Adrenal gland (tissue), 12 donors: ENCODE measurements around the gene MAST2. TPM values are rescaled to one million over a fixed set of nuclear protein-coding genes. Genes with fewer than 3 reads are reported as not detected.

Experiments
- DNase-seq, 7 donors: peaks; one replicate each; pipeline ENCODE4 v3.0.0-alpha.2; 2019 to 2020
- H3K27ac ChIP-seq, 5 donors: fragments of 200-600 bp; sonication (generic) in 4 of 5; 1 replicate in 3 of 5; 2 replicates in 2 of 5; pipeline versions ENCODE4 v1.5.1 to v1.8.0; 2016 to 2020; ENCODE audit warnings: mild to moderate bottlenecking in 1 of 5
- H3K27me3 ChIP-seq: fragments of 200-600 bp; 2 replicates; pipeline ENCODE4 v1.8.0; 2021
- H3K36me3 ChIP-seq, 2 donors: fragments of 200-600 bp; replicated peaks in 1 of 2; 1 replicate in 1 of 2; 2 replicates in 1 of 2; pipeline versions ENCODE4 v1.5.1 to v1.8.0; 2018 to 2022
- H3K4me1 ChIP-seq, 2 donors: fragments of 200-600 bp; replicated peaks in 1 of 2; 1 replicate in 1 of 2; 2 replicates in 1 of 2; pipeline versions ENCODE4 v1.5.1 to v1.8.0; 2018 to 2021
- H3K4me3 ChIP-seq, 4 donors: fragments of 200-600 bp; sonication (generic) in 3 of 4; one replicate each; pipeline ENCODE4 v1.5.1; 2016 to 2018
- H3K9me3 ChIP-seq, 3 donors: fragments of 200-600 bp; sonication (generic) in 1 of 3; replicated peaks in 1 of 3; 1 replicate in 2 of 3; 2 replicates in 1 of 3; pipeline versions ENCODE4 v1.5.1 to v1.8.0; 2016 to 2021
- POLR2A ChIP-seq, 2 donors: fragments of 450-650 bp; IDR thresholded peaks; one replicate each; pipeline ENCODE4 v1.6.1; 2017; ENCODE audit warnings: antibody characterized with exemption in 2 of 2, mild to moderate bottlenecking in 2 of 2, moderate library complexity in 1 of 2
- WGBS, 4 donors: extraction: QIAGEN DNeasy Blood & Tissue Kit in 2 of 4; methylation state at CpG; one replicate each; pipeline versions ENCODE4 v1.1.5 to v1.1.7; 2013 to 2017; 5-methylcytosine and 5-hydroxymethylcytosine counted together
- intact Hi-C, 2 donors: fragments of 100-400 bp; cut with DNase I; formaldehyde crosslinking; loops; one replicate each; pipeline versions ENCODE4 v1.14.1 to v1.15.0; 2022 to 2023
- polyA plus RNA-seq, 3 donors: library from polyadenylated mRNA; stranded (reverse); fragments of 200-250 nt in 2 of 3; fragments of 350-450 nt in 1 of 3; fragmentation: Illumina TruSeq in 1 of 3; extraction: RNeasy Lipid Tissue Mini Kit (QIAGEN cat#74804) in 1 of 3; gene quantifications; one replicate each; pipeline ENCODE4 v1.2.3, GENCODE V29; 2013 to 2014
- total RNA-seq, 9 donors: library from RNA; depleted of rRNA in 4 of 9; stranded (reverse); fragments of >200 nt in 4 of 9; fragments of 120-200 nt in 1 of 9; fragmentation: NEBNext Ultra II Directional in 1 of 9; extraction: Animal tissue kit (Norgen Biotek cat#: 25700) in 1 of 9; gene quantifications; one replicate each; pipeline versions ENCODE4 v1.1.0 to v1.2.4, GENCODE V29; 2013 to 2023
- TF ChIP-seq, protein P1 (sequence below), 6 experiments: fragments of 450-650 bp in 4 of 6; fragments of 200-600 bp in 2 of 6; sonication (generic) in 1 of 6; IDR thresholded peaks; 1 replicate in 5 of 6; 2 replicates in 1 of 6; pipeline versions ENCODE4 v1.5.1 to v1.8.0; 2016 to 2021; ENCODE audit warnings: antibody characterized with exemption in 6 of 6, mild to moderate bottlenecking in 2 of 6, moderate library complexity in 1 of 6
- donor health status: healthy with polysubstance abuse.
- donor health status: Bipolar disorder and iron deficiency.
- donor health status: DM: yes; HTN: yes; CAD: no.
- donor health status: DM: no; HTN: no; CAD: no.
- donor health status: DM: no; HTN: no; CAD: no.
- donor health status: DM: yes; HTN: yes; CAD: no.

The MAST2 gene
- total and polyA plus RNA-seq, 12 donors: 18.1 to 38.5 (median 23.5) TPM

DNA sequence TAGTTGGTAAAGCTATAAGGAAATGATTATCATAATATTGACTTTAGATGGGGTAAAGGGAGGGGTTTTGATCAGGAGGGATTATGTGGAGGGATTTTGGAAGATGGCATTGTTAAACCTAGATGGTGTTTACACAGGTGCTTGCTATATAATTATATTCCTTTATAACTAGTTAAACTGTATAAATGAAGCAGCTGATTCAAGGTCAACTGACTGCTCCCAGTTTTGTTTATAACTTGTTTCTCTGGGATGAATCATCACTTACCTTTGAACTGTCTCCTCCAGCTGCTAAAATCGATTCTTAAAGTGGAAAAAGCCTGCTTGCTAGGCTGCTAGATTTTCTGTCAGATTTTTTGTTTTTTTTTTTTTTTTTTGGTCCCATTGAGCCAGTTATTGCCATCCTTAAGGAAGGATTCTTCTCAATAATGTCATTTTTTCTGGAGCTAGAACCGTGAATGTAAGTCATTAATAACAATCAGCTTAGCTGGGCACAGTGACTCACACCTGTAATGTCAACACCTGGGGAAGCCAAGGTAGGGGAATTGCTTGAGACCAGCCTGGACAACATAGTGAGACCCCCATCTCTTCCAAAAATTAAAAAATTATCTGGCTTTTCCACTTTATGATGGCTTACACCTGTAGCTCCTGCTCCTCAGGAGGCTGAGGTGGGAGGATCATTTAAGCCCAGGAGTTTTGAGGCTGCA is 175.8 kb downstream of the MAST2 start:
- Histone ChIP-seq H3K4me3 (no peak overlapping the region), H3K27ac (peak overlapping the region in 3 of 5 donors; percentile 16 to 47 (median 42)), H3K9me3 (no peaks in the 10 kb centered on the region), H3K36me3 (no peaks in the 10 kb centered on the region), H3K4me1 (peaks cover 0 to 7% of the 10 kb centered on the region in 2 donors), H3K27me3 (no peaks in the 10 kb centered on the region)
- TF ChIP-seq POLR2A (IDR thresholded peaks at IDR 0.05): no peak
- TF ChIP-seq, protein P1, sequence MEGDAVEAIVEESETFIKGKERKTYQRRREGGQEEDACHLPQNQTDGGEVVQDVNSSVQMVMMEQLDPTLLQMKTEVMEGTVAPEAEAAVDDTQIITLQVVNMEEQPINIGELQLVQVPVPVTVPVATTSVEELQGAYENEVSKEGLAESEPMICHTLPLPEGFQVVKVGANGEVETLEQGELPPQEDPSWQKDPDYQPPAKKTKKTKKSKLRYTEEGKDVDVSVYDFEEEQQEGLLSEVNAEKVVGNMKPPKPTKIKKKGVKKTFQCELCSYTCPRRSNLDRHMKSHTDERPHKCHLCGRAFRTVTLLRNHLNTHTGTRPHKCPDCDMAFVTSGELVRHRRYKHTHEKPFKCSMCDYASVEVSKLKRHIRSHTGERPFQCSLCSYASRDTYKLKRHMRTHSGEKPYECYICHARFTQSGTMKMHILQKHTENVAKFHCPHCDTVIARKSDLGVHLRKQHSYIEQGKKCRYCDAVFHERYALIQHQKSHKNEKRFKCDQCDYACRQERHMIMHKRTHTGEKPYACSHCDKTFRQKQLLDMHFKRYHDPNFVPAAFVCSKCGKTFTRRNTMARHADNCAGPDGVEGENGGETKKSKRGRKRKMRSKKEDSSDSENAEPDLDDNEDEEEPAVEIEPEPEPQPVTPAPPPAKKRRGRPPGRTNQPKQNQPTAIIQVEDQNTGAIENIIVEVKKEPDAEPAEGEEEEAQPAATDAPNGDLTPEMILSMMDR (IDR thresholded peaks at IDR 0.05): no peak
- DNase-seq: no peak
- WGBS, 4 donors: 20 to 50% (median 24%) methylated on average over 2 of the region's 2 CpGs
- intact Hi-C loops: no loop called here

DNA sequence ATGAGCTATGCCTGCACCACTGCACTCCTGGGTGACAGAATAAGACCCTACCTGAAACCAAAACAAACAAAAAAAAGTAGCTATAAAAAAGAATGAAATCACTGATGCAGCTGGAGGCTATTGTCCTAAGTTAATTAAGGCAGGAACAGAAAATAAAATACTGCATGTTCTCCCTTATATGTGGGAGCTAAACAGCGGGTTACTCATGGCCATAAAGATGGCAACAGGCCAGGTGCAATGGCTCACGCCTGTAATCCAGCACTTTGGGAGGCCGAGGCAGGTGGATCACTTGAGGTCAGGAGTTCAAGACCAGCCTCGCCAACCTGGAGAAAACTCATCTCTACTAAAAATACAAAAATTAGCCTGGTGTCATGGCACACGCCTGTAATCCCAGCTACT is 176.4 kb downstream of the MAST2 start:
- no peak overlapping the region for H3K4me3 ChIP-seq
- no peaks in the 10 kb centered on the region for H3K9me3 ChIP-seq
- no peaks in the 10 kb centered on the region for H3K27me3 ChIP-seq
- H3K36me3 ChIP-seq: no peaks in the 10 kb centered on the region
- 71 to 81% (median 79%) methylated on average over 5 of the region's 5 CpGs for WGBS, 4 donors
- intact Hi-C loops: no loop called here
- TF ChIP-seq POLR2A (IDR thresholded peaks at IDR 0.05): no peak
- TF ChIP-seq, protein P1 (IDR thresholded peaks at IDR 0.05): no peak
- DNase-seq: no peak
- H3K27ac ChIP-seq: peak overlapping the region in 2 of 5 donors; percentile 16 to 42
- H3K4me1 ChIP-seq: peaks cover 0 to 7% of the 10 kb centered on the region in 2 donors

DNA sequence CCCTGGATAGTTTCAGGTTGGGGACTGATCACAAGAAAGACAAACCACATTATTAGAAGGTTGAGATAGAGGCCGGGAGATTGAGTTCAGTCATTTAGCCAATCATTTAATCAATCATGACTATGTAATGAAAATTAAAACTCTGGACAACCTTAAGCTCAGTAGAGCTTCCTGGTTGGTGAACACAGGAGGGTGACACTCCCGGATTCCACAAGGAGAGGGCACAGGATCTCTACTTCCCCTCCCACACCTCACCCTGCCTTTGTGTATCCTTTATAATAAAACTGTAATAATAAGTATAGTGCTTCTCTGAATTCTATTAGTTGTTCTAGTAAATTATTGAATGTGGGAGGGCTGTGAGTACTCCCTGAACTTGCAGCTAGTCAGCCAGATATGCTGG is 178.9 kb downstream of the MAST2 start:
- TF ChIP-seq, protein P1 (IDR thresholded peaks at IDR 0.05): no peak
- TF ChIP-seq POLR2A (IDR thresholded peaks at IDR 0.05): no peak
- Histone ChIP-seq H3K36me3 (no peaks in the 10 kb centered on the region), H3K4me3 (no peak overlapping the region), H3K9me3 (no peaks in the 10 kb centered on the region), H3K27ac (no peak overlapping the region), H3K4me1 (peaks cover 0 to 7% of the 10 kb centered on the region in 2 donors), H3K27me3 (no peaks in the 10 kb centered on the region)
- intact Hi-C loops: no loop called here
- 78 to 97% (median 86%) methylated on average over 2 of the region's 2 CpGs for WGBS, 4 donors
- no peak for DNase-seq

DNA sequence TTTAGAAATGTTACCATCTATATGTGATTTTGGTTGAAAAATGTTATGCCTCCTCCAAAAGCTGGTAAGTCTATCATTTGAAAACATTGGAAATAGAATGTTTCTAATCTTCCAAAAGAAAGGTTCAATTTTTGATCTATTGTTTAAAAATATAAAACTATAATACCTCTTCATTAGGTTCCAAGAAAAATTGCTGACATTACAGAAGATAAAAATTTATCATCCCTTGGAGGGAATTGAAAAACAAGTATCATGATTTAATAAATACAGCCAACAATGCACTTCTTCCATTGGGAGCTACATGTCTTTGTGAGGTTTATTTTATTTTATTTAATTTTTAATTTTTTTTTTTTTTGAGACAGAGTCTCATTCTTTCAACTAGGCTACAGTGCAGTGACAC is 180.6 kb downstream of the MAST2 start:
- Histone ChIP-seq H3K4me3 (no peak overlapping the region), H3K27me3 (no peaks in the 10 kb centered on the region), H3K9me3 (no peaks in the 10 kb centered on the region), H3K27ac (no peak overlapping the region), H3K4me1 (peaks cover 0 to 12% of the 10 kb centered on the region in 2 donors), H3K36me3 (no peaks in the 10 kb centered on the region)
- no peak for DNase-seq
- intact Hi-C loops: no loop called here
- TF ChIP-seq POLR2A (IDR thresholded peaks at IDR 0.05): no peak
- TF ChIP-seq, protein P1 (IDR thresholded peaks at IDR 0.05): no peak
